PFSK-1 (cell line): Measurements from ENCODE around the gene ABCA1.

Experiments used
- FOXP2 ChIP-seq: optimal IDR thresholded peaks from 2 replicates; pipeline ENCODE3; 2011; ENCODE audit warnings: borderline replicate concordance, control low read depth, inconsistent platforms; ENCODE audit not compliant: insufficient read depth; ENCODE audit errors: extremely low read length, extremely low read depth
- POLR2AphosphoS5 ChIP-seq: IDR thresholded peaks from 2 replicates; pipeline ENCODE4 v1.6.1; 2012; ENCODE audit warnings: low read depth, mild to moderate bottlenecking, control low read depth, low read length, moderate library complexity
- REST ChIP-seq, 2 experiments: IDR thresholded peaks; 2 replicates each; pipeline versions ENCODE4 v1.6.1 to v1.8.0; 2011 to 2012; ENCODE audit warnings: low read depth in 2 of 2, low read length in 2 of 2, control low read depth in 1 of 2, inconsistent platforms in 1 of 2, mild to moderate bottlenecking in 1 of 2, moderate library complexity in 1 of 2; ENCODE audit not compliant: insufficient read depth in 1 of 2
- SIN3A ChIP-seq: IDR thresholded peaks from 2 replicates; pipeline ENCODE4 v1.6.1; 2012; ENCODE audit warnings: mild to moderate bottlenecking, low read length, moderate library complexity, borderline replicate concordance; ENCODE audit not compliant: insufficient read depth
- TAF1 ChIP-seq: IDR thresholded peaks from 2 replicates; pipeline ENCODE4 v1.6.1; 2012; ENCODE audit warnings: low read length, control low read depth, borderline replicate concordance; ENCODE audit not compliant: insufficient read depth

Gene ABCA1

DNA sequence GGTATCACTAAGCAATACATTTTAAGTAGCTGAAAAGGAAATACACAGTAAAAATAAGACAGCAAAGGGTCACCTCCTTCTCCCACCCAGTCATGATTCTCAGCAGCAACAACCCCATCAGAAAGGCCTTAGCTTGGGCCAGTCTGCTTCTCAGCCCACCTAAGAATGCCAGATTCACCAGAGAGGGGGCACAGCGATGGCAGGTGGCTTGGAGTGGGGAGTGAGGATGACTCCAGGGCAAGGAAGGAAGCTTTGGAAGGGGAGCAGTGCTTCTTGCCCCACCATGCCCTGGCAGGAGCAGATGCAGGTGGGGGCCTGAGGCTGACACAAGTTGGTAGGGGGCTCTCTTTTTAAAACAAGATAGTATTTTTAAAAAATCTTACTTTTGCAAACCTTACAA is 51.4 kb downstream of the ABCA1 start:
- TF ChIP-seq FOXP2 (no peak), REST (IDR thresholded peaks at IDR 0.05; ENCODE audit: insufficient read depth in 1 of 2, low read depth in 2 of 2, low read length in 2 of 2) (no peak), SIN3A (no peak), TAF1 (no peak)

DNA sequence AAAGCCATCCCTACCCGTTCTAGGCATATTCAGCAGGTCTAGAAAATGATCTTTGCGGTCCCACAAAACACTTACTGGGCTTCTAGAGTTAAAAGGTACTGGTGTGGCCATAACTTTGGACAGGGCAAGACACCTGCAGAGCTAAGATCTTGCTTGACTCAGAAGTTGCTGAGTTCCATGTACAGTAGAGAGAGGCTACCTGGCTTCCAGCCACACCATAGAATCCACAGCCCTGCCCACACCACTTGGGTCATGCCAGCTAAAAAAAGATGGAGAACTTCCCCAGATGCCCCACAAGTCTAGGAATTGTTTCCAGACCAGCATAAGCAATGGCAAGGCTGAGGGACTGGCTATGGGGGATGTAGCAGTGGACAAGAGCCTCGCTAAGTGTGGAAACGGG is 52.1 kb downstream of the ABCA1 start:
- TF ChIP-seq TAF1 (no peak), SIN3A (no peak), POLR2AphosphoS5 (no peak), REST (IDR thresholded peaks at IDR 0.05; ENCODE audit: insufficient read depth in 1 of 2, low read depth in 2 of 2, low read length in 2 of 2) (no peak), FOXP2 (no peak)

DNA sequence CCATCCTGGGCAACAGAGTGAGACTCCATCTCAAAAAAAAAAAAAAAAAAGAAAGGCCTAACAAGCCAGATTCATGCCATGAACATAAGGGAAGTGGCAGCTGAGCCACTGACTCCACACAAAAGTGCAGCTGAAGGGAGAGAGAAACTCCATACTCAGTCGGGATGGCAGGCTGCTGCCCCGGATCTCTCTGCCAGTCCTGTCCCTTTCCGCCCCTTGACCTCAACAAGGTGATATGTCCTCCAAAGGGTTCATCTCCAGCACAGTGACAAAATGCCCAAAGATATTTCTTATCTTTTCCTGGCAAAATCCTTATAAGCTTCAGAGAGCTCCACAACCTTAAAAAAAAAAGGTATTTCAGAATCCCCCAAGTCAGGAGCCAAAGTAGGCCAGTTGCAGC is 52.6 kb downstream of the ABCA1 start:
- no peak for TF ChIP-seq SIN3A
- TF ChIP-seq POLR2AphosphoS5: no peak
- TF ChIP-seq TAF1: no peak
- TF ChIP-seq FOXP2: no peak
- TF ChIP-seq REST (IDR thresholded peaks at IDR 0.05; ENCODE audit: insufficient read depth in 1 of 2, low read depth in 2 of 2, low read length in 2 of 2): no peak

DNA sequence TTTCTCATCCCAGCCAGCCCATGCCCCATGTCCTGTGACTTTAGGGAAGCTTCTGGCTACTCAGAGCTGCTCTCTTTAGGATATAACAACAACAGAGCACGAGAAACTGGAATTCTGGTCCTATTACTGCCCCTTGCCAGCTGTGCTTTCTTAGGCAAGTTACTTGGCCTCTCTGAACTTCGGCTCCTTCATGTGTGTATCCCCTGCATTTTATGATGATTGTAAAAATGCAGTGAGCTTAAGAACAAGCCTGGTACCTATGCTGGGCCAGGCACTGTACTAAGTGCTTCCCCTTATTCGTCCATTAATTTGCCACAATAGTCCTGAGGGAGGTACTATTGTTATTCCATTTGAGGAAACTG is 54.5 kb downstream of the ABCA1 start:
- TF ChIP-seq FOXP2 (no peak), REST (IDR thresholded peaks at IDR 0.05; ENCODE audit: insufficient read depth in 1 of 2, low read depth in 2 of 2, low read length in 2 of 2) (no peak), TAF1 (no peak), POLR2AphosphoS5 (no peak), SIN3A (no peak)

DNA sequence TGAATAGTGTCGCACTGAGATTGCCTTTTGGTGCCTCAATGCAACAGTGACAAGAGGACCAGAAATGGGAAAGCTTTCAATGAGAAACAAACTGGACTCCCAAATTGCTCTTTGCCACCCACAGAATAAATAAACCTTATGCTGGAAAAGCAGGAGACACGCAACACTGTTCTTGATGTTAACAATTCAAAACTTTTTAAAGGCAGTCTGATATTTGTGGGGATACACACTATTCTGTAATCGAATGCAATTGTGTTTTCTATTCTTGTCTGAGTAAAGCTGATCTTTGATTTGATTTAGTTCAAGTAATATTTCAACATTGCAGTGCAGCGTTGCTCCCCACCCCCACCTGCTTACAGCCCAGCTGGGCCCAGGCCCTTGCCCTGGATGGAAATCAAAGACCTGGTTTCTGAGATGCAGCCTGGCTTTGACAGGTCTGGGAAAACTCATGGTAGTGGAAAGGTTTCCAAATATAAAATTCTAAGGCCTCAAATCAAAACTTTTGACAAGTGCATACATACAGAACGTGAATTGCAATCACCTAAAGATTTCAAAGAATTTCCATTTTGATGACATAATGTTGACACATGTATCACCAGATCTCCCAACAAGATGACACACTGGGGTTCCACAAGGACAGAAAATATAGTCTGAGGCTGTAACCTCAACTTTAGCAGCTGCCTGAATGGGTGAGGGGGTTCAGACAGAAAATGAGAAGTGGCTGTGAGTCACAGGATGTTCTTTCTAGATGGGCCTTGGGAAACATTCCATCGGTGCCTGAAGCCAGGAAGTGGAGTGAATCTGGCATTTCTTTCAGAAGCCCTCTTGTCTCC is 55.1 kb downstream of the ABCA1 start:
- TF ChIP-seq POLR2AphosphoS5 (no peak), SIN3A (no peak), TAF1 (no peak), FOXP2 (no peak), REST (IDR thresholded peaks at IDR 0.05; ENCODE audit: insufficient read depth in 1 of 2, low read depth in 2 of 2, low read length in 2 of 2) (no peak)
